Activated CD4-positive, CD25-positive, alpha-beta regulatory T cell treated with anti-CD3 and anti-CD28 coated beads, Interleukin-2, amount 50 U/mL, for 24 hours (primary cell): ENCODE results near the gene KDM7A.
"Not testable (repeated sequence)": the region's sequence is repeated elsewhere in the genome, so short reads cannot be mapped to it uniquely, and the experiment has no call there.

Source experiments
- ATAC-seq, 2 donors: fragments of 150-1000 bp; cut with Tn5 transposase; one replicate each; pipeline ENCODE4 v1.10.0; 2021; ENCODE audit warnings: mild to moderate bottlenecking in 1 of 2, moderate library complexity in 1 of 2

KDM7A gene

DNA sequence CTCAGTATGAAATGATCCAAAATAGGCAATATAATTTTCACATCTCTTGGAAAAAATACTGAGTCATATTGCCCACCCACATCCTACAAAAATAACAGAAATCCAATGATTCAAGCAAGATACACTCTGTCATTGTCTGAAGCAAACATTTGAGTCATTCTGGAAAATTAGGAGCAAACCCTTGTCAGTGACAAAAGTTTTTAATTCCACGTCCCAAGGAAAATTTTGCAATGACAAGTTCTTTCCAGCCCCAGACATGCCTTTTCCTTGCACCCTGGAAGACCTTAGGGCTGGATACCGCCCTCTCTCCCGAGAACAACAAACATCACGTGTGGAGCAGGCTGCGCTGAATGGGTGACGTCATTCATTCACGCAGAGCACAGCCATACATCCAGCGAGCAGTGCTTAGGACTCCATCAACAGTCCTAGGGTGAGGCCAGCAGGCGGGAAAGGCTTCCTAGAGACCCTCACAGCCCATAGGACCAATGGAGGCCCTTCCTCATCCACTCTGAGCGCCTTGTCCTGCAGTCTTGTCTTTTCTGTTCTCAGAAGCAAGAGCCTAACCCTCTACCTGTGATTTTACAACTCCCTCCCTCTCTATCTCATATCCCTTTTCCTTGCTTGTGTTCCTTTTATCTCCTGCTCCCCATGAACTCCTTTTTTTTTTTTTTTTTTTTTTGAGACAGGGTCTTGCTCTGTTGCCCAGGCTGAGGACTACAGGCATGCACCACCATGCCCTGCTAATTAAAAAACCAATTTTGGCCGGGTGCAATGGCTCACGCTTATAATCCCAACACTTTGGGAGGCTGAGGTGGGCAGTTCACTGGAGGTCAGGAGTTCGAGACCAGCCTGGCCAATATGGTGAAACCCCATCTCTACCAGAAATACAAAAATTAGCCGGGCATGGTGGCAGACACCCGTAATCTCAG lies 23.5 kb upstream of the KDM7A start:
- ATAC-seq = no peak

- no peak for ATAC-seq
Observed at GRCh38 chr7:140197938-140198337, 21.2 kb upstream of the KDM7A start.

DNA sequence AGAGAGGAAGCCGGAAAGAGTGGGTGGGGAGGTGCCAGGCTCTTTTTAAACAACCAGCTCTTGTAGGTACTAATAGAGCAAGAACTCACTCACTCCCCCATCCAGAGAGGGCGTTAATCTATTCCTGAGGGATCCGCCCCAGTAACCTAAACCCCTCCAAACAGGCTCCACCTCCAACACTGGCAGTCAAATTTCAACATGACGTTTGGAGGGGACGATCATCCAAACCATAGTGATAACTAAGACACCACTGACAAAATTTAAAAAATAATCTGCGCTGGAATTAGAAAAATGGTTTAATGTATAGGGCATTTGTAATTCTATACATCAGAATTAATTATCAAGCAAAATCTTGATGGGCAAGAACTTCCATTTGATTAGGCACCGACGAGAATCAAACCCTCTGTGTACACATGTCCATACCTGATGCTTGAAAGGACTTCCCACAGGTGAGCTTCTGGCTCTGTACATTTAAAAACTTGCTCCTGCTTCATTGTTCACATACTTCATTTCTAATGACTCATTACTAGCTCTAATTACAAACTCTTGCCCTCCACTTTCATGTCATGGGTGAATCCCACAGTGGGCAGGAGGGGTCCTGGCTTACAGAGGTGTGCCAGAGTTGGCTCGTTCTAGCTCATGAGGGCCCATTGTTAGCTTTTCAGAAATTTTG lies 20.6 kb upstream of the KDM7A start:
- ATAC-seq = no peak

DNA sequence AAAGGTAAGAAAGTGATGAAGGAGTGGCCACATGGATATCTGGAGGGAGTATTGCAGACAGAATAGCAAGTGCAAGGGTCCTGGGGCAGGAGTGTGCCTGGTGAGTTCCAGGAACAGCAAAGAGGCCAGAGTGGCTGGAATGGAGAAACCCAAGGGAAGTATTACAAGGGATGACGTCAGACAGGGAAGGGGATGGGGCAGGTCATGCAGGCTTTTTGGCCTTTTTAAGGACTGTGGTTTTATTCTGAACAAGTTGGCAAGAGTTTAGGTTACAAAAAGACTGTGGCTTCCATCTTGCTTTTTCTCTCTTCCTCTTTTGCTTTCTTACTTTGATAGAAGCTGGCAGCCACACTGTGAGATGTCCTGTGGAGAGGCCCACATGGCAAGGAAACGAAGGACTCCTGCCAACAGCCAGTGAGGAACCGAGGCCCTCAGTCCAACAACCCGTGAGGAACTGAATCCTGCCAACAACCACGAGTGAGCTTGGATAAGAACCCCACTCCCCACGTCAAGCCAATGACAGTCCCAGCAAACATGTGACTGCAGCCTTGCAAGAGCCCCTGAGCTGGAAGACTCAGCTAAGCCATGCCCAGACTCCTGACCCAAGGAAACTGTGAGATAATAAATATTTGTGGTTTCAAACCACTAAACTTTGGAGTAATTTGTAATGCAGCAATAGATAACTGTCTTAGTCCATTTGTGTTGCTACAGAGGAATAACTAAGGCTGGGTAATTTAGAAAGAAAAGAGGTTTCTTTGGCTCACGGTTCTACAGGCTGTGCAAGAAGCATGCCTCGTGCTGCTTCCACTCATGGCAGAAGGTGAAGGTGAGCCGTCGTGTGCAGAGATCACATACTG lies 19.8 kb upstream of the KDM7A start:
- ATAC-seq = peak in 1 of 2 donors; percentile 17

- no peak for ATAC-seq
Observed at GRCh38 chr7:140195859-140196258, 19.1 kb upstream of the KDM7A start.

DNA sequence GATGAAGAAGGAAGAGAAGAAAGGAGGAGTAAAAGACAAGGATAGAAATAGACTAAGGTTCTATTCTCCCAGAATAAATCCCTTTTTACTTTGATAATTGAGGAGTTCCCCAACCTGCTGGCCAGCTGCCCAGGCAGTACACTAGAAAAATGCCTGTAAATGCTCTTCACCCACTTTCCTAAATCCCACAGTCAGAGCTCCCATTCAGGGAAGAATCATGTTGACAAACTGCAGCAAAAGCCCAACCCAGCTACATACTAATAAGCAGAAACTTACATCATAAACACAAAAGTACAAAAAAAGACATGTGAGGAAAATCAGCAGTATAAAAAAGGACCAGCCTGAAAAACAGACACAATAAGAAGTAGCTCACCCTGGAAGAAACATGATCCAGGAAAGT lies 15.8 kb upstream of the KDM7A start:
- ATAC-seq = no peak

DNA sequence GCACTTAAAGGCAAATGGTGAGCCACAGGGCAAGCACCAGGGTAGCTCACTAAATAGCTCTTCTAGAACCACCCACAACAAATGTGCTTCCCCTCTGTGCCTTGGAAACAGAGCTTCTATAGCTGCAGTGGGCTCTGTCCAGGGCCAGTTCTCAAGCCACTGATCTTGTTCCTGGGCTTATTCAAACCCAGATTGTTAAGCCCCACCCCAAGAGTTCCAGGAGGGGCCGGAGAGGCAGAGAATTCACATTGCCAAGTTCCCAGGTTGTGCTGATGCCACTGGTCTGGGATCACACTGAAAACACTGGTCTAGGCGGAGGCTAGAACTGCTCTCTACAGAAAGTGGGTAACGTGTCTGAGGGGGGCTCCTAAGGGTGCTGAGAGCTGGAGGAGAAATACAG lies 15.4 kb upstream of the KDM7A start:
- no peak for ATAC-seq

DNA sequence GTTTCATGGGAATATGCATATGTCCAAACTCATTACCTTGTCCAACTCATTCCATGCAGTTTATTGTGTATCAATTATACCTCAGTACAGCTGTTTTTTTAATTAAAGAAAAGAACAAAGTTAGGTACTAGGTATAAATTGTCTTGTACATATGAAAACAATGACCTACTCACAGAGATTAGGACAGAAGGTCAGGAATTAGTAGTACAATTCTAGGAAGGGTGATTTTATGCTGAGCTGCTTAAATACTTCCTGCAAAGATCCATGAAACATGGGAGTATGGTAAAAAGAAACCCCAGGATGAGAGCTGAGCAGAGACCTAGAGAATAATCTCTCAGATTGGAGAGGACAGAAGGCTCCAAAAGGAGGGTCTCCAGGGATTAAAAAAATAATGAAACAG lies 13.8 kb upstream of the KDM7A start:
- no peak for ATAC-seq

DNA sequence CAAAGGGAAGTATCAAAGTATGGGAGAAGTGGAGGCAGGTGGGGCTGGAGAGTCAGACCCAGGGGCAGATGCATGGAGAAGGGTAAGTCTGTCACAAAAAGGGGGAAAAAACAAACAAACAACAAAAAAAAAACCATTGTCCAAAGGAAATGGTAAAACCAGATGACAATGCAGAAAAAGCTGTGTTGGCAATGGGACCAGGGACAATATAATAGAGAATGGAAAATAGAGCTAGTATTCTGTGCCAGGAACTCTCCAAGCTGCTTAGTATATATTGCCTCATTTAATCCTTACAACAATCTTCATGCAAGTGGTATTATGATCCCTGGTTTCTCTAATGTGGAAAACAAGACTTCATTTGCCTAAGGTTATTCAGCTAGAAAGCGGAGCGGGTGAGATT lies 13.1 kb upstream of the KDM7A start:
- no peak for ATAC-seq

DNA sequence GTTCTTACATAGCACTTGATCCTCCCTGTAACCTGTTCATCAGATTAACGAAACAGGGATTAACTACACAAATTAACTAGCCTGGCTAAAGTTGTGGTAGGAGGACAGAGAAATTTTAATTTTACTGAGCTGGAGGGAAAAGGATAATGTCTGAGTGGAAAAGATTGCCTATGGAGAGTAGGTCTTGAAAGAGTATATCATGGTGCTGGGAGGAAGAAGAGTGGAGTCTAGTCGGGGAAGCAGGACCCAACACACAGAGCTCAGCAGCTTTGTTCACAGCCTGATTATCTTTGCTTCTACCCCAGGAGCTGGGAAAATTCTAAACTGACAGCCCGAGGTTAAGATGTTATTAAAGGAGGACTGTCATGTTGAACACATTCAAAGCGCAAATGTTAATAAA lies 6.1 kb upstream of the KDM7A start:
- no peak for ATAC-seq

DNA sequence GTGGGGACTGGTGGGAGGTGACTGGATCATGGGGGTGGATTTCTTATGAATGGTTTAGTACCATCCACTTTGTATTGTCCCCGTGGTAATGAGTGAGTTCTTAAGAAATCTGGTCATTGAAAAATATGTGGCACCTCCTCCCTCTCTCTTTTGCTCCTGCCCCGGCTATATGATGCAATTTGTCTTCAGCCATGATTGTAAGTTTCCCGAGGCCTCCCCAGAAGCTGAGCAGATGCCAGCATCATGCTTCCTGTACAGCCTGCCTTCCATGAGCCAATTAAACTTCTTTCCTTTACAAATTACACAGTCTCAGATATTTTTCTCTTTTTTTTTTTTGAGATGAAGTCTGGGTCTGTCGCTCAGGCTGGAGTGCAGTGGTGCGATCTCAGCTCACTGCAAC lies 2.6 kb upstream of the KDM7A start:
- ATAC-seq = no peak

DNA sequence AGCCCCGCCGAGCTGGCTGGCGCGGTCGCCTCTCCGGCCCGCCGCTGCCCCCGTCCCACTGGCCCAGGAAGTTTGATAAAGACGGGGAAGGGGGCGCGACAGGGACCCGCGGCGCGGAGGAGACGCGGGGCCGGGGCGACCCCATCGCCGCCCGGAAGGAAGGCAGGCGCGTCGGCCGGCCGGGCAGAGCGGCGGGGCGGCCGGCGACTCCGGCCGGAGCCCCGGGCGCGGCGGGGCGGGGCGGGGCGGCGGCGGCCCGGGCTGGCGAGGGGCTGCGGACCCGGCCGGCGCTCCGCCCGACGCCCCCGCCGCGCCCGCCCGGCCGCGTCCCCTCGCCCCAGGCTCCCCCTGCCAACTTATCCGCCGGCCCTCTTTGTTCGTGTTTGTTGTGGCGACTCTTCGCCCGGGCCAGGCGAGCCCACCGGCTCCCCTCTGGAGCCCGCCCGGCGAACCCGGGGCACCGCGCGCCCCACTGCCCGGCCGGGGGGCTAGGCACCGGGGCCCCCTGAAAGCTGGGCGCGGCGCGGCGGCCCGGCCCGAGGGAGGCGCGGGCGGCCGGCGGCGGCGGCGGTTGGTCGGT lies 571 bp downstream of the KDM7A start:
- no peak for ATAC-seq

- ATAC-seq = peak; percentile 61 to 70
Observed at GRCh38 chr7:140175221-140176121, 1.3 kb downstream of the KDM7A start.

GRCh38 chr7:140174217-140174616 lies 2.6 kb downstream of the KDM7A start:
- ATAC-seq = no peak

GRCh38 chr7:140170375-140170774 lies 6.4 kb downstream of the KDM7A start:
- no peak for ATAC-seq

DNA sequence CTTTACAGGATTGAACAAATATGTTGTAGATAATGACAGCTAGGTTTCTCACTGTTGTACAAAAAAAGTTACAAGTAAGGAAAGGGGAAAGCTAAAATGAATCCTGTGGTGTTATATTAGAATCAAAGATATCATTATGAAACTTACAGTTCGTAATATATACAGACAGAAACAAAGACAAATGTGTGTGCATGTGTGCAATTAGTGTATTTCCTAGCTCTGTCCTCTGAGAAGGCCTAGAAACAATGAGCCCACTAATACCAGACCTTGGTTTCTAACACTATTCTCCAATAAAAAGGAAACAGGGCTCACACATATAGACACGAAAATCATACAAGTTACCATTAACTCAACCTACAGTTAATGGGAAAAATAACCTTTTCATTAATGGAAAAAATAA lies 8.0 kb downstream of the KDM7A start:
- ATAC-seq = peak in 1 of 2 donors; percentile 31

DNA sequence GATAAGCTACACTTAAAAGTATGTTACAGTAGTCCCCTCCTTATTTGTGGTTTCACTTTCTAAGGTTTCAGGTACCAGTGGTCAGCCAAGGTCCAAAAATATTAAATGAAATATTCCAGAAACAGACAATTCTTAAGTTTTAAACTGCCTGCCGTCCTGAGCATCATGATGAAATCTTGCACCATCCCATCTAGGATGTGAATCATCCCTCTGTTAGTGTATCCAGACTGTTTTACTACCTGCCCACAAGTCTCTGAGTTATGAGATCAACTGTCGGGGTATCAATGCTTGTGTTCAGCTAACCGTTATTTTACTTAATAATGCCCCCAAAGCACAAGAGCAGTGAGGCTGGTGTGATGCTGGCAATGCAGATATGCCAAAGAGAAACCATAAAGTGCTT lies 11.4 kb downstream of the KDM7A start:
- ATAC-seq = peak; percentile 69 to 92

DNA sequence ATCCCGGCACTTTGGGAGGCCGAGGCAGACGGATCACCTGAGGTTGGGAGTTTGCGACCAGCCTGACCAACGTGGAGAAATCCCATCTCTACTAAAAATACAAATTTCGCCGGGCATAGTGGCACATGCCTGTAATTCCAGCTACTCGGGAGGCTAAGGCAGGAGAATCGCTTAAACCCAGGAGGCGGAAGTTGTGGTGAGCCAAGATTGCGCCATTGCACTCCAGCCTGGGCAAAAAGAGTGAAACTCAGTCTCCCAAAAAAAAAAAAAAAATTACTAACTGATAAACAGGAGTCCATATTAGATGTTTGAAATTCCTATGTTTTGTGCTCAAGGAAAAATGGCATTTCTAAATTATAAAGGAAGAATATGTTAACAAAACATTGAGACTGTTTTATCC lies 14.7 kb downstream of the KDM7A start:
- ATAC-seq = not testable (repeated sequence)

DNA sequence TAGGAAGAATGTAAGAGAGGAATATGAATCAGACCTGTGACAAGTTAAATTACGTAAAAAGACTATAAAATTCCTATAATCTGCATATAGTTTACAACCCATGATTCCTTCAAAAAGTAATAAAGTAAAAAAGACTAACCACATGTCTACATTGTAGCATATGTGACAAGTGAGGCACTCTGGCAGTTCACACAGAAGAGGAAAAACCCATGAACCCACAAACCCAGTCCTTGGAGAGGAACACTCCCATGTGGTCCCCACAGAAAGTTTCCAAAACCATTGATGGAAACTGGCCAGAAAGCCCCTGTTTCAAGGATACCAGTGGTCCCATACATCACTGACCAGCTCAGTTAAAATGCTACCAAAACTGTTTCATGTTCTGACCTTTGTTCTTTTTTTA lies 15.7 kb downstream of the KDM7A start:
- ATAC-seq = no peak

GRCh38 chr7:140160308-140160707 lies 16.5 kb downstream of the KDM7A start:
- ATAC-seq = no peak

GRCh38 chr7:140159497-140159896 lies 17.3 kb downstream of the KDM7A start:
- no peak for ATAC-seq
